Measurements from ENCODE around the gene IGSF6. TPM values are rescaled to one million over a fixed set of nuclear protein-coding genes. Genes with fewer than 3 reads are reported as not detected.
"Not testable (repeated sequence)": the region's sequence is repeated elsewhere in the genome, so short reads cannot be mapped to it uniquely, and the experiment has no call there.

Gene IGSF6
- total RNA-seq, 4 donors from 2014 or later: 1.0 to 4.3 (median 1.3) TPM

DNA sequence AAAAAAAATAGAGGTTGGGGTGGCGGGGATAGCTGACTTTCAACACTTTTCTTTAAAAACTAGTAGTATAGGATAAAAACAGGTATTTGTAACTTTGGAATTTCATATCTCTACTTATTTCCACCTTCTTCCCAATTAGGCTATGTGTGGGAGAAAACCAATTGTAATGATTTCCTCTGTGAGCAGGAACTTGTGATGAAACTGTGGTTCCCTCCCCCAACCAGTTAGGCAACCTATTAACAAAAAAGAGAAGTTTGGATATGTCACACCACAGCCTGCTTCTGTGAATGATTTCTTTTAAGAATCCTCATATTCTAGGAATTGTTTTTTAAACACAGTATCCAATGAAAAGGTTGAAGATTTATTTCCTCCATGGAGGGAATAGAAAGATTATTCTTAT lies 1.9 kb downstream of the IGSF6 start:
- no peak overlapping the region for H3K27ac ChIP-seq
- H3K4me3 ChIP-seq: no peak overlapping the region
- H3K27me3 ChIP-seq: no peaks in the 10 kb centered on the region
- peaks cover 30% of the 10 kb centered on the region for H3K4me1 ChIP-seq
- no peak for TF ChIP-seq EP300 (IDR thresholded peaks at IDR 0.05)
- TF ChIP-seq POLR2AphosphoS5 (IDR thresholded peaks at IDR 0.05): no peak
- TF ChIP-seq POLR2A (IDR thresholded peaks at IDR 0.05): no peak
- TF ChIP-seq, protein P1, sequence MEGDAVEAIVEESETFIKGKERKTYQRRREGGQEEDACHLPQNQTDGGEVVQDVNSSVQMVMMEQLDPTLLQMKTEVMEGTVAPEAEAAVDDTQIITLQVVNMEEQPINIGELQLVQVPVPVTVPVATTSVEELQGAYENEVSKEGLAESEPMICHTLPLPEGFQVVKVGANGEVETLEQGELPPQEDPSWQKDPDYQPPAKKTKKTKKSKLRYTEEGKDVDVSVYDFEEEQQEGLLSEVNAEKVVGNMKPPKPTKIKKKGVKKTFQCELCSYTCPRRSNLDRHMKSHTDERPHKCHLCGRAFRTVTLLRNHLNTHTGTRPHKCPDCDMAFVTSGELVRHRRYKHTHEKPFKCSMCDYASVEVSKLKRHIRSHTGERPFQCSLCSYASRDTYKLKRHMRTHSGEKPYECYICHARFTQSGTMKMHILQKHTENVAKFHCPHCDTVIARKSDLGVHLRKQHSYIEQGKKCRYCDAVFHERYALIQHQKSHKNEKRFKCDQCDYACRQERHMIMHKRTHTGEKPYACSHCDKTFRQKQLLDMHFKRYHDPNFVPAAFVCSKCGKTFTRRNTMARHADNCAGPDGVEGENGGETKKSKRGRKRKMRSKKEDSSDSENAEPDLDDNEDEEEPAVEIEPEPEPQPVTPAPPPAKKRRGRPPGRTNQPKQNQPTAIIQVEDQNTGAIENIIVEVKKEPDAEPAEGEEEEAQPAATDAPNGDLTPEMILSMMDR (IDR thresholded peaks at IDR 0.05): no peak
- DNase-seq (ENCODE audit: low spot score in 2 of 2): no peak
- H3K36me3 ChIP-seq: no peaks in the 10 kb centered on the region
- 97% methylated on average over 1 of the region's 1 CpG for WGBS
- no peaks in the 10 kb centered on the region for H3K9me3 ChIP-seq

DNA sequence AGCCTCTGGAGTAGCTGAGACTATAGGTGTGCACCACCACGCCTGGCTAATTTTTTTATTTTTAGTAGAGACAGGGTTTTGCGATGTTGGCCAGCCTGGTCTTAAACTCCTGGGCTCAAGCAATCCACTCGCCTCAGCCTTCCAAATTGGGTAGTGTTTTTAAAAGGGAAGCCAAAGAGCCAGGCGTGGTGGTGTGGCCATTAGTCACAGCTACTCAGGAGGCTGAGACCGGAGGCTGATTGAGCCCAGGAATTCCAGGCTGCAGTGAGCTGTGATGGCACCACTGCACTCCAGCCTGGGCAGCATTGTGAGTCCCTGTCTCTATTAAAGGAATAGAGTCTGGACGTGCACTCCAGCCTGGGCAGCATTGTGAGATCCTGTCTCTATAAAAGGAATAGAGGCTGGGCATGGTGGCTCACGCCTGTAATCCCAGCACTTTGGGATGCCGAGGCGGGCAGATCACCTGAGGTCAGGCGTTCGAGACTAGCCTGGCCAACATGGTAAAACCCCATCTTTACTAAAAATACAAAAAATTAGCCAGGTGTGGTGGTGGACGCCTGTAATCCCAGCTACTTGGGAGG lies 2.5 kb downstream of the IGSF6 start:
- H3K36me3 ChIP-seq; DNase-seq (ENCODE audit: low spot score in 2 of 2); H3K27ac ChIP-seq; H3K27me3 ChIP-seq; H3K4me3 ChIP-seq; H3K9me3 ChIP-seq: not testable (repeated sequence)
- 96% methylated on average over 12 of the region's 12 CpGs for WGBS
- peaks cover 30% of the 10 kb centered on the region for H3K4me1 ChIP-seq

DNA sequence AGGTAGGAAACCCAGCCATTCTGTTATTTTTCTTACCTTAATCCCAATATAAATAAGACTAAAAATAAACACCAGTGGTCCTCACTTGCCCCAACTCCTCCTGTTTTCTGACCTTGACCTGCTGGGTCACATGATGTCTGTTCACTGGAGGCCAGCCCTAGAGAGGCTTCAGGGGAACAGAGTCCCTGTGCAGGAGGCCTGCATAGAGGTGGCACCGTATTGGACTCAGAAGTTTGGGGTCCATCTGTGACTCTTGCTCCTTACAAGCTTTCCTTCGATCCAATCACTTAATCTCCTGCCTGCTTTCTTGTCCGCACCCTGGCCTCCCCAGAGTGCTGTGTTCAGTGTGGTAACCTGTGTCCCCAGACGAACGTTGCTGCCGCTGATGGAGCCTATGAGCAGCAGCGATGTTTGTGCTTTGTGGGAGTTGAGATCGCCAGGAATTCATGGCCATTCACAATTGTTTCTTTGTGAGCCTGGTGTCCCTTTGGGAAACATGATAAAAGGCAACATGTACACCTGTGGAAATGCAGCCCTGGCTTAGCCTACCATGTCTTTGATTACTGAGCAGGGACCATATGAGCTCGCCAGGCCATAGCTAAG lies 4.7 kb downstream of the IGSF6 start:
- no peak for DNase-seq (ENCODE audit: low spot score in 2 of 2)
- peaks cover 2% of the 10 kb centered on the region for H3K36me3 ChIP-seq
- no peak overlapping the region for H3K4me3 ChIP-seq
- H3K9me3 ChIP-seq: no peaks in the 10 kb centered on the region
- H3K27me3 ChIP-seq: no peaks in the 10 kb centered on the region
- TF ChIP-seq, protein P1 (IDR thresholded peaks at IDR 0.05): no peak
- no peak for TF ChIP-seq POLR2A (IDR thresholded peaks at IDR 0.05)
- no peak for TF ChIP-seq EP300 (IDR thresholded peaks at IDR 0.05)
- TF ChIP-seq POLR2AphosphoS5 (IDR thresholded peaks at IDR 0.05): no peak
- 86% methylated on average over 9 of the region's 9 CpGs for WGBS
- H3K27ac ChIP-seq: no peak overlapping the region
- H3K4me1 ChIP-seq: peaks cover 18% of the 10 kb centered on the region

DNA sequence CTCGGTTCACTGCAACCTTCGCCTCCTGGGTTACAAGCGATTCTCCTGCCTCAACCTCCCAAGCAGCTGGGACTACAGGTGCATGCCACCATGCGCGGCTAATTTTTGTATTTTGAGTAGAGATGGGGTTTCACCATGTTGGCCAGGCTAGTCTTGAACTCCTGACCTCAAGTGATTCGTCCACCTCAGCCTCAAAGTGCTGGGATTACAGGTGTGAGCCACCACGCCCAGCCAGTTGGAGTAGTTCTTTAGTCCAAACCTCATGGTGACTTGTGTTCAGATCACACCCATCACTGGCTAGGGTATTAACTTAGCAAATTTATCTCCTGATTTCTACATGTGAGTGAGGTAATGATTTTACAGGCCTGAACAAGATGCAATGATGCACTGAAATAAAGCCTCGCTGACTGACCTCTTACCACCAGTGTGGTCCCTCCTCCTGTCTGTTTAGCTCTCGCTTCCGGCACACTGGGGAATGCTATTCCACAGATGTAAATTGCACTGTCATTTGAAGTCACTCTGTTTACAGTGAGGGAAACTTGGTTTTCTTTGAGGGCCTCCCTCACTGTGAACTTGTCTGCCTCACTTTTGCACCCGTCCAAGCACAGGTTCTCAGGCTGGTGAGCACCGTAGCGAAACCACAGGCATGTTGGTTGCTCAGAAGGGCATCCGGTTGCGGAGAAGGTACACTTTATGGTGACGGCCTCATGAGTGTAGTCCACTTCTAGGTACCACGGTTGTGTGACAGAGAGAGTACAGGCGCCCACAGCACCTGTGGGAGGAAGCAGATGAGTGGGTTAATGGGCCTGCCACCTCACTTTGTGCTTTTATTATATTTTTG lies 5.5 kb downstream of the IGSF6 start:
- Histone ChIP-seq H3K27ac (no peak overlapping the region), H3K36me3 (peaks cover 2% of the 10 kb centered on the region)
- DNase-seq (ENCODE audit: low spot score in 2 of 2): no peak

DNA sequence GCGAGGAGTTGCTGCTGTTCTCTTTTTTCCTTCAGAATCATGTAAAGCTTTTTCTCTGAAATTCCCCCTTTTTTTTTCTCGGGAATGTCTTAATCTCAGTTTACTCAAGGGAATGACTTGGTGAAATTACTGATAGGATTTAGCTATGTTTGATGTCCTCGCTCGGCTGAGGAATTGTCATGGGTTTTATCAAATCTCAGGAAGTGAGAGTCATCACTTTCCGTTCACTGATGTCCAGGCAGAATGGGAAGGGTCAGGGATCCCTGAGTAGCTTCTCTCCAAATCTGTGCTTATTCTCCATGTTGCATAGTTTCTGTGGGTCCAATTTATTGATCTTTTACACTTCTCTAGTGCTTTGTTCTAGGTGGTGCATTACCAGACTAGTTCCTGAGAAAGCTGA lies 6.3 kb downstream of the IGSF6 start:
- no peak for TF ChIP-seq EP300 (IDR thresholded peaks at IDR 0.05)
- no peak for TF ChIP-seq POLR2AphosphoS5 (IDR thresholded peaks at IDR 0.05)
- TF ChIP-seq, protein P1 (IDR thresholded peaks at IDR 0.05): no peak
- TF ChIP-seq POLR2A (IDR thresholded peaks at IDR 0.05): no peak
- peak overlapping the region; percentile 26 for H3K27ac ChIP-seq

More for the DNA sequence above, 5.5 kb downstream of the IGSF6 start:
- H3K4me3 ChIP-seq: no peak overlapping the region
- TF ChIP-seq EP300 (IDR thresholded peaks at IDR 0.05) (no peak), POLR2A (IDR thresholded peaks at IDR 0.05) (no peak), POLR2AphosphoS5 (IDR thresholded peaks at IDR 0.05) (no peak)
- TF ChIP-seq, protein P1 (IDR thresholded peaks at IDR 0.05): no peak
- H3K4me1 ChIP-seq: peaks cover 18% of the 10 kb centered on the region
- no peaks in the 10 kb centered on the region for H3K27me3 ChIP-seq
- no peaks in the 10 kb centered on the region for H3K9me3 ChIP-seq
- 92% methylated on average over 18 of the region's 18 CpGs for WGBS

More for the DNA sequence above, 6.3 kb downstream of the IGSF6 start:
- Histone ChIP-seq H3K36me3 (peaks cover 2% of the 10 kb centered on the region), H3K9me3 (no peaks in the 10 kb centered on the region), H3K27me3 (no peaks in the 10 kb centered on the region), H3K4me3 (peak overlapping the region; percentile 31), H3K4me1 (peaks cover 21% of the 10 kb centered on the region)
- WGBS: 63% methylated on average over 5 of the region's 5 CpGs
- no peak for DNase-seq (ENCODE audit: low spot score in 2 of 2)

Data from suprapubic skin (tissue), 4 donors.